Measurements from ENCODE around the gene SAP30BP.

SAP30BP gene

DNA sequence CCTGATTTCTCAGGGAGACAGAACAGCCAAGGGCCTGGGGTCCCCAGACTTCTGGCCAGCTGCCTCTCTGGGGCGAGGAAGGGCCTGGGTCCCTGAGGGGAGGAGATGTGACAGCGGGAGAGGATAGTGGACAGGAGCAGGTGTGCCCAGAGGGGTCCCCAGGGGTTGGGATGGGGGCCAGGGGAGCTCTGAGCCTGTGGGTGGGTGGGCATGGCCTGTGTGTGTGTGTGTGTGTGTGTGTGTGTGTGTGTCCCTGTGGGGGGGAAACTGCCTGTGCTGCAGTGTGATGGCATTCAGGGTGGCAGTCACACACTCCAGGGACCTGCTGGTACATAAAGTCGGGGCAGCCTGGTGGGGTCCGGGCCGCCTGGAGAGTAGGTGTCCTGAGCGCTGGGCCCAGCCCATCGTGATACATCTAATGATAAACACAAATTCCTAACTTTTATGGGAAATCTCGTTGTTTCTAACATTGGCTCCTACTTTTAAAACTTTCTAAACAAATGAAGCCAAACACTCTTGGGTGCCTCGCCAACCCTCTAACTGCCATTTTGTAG, 55.5 kb downstream of the SAP30BP start:
- no peak overlapping the region for H3K27ac ChIP-seq (ENCODE audit: low read length)
- H2AFZ ChIP-seq (ENCODE audit: low read depth, low read length) = no peak overlapping the region
- H3K4me3 ChIP-seq (ENCODE audit: low read length) = no peak overlapping the region
- no peak overlapping the region for H3K9ac ChIP-seq (ENCODE audit: low read length)
- no peak overlapping the region for H3K4me2 ChIP-seq (ENCODE audit: low read length)
- H3K36me3 ChIP-seq (replicated peaks; ENCODE audit: low read depth, low read length) = no peaks in the 10 kb centered on the region
- H3K27me3 ChIP-seq (ENCODE audit: low read depth, low read length) = peaks cover 23% of the 10 kb centered on the region
- TF ChIP-seq, protein P1, sequence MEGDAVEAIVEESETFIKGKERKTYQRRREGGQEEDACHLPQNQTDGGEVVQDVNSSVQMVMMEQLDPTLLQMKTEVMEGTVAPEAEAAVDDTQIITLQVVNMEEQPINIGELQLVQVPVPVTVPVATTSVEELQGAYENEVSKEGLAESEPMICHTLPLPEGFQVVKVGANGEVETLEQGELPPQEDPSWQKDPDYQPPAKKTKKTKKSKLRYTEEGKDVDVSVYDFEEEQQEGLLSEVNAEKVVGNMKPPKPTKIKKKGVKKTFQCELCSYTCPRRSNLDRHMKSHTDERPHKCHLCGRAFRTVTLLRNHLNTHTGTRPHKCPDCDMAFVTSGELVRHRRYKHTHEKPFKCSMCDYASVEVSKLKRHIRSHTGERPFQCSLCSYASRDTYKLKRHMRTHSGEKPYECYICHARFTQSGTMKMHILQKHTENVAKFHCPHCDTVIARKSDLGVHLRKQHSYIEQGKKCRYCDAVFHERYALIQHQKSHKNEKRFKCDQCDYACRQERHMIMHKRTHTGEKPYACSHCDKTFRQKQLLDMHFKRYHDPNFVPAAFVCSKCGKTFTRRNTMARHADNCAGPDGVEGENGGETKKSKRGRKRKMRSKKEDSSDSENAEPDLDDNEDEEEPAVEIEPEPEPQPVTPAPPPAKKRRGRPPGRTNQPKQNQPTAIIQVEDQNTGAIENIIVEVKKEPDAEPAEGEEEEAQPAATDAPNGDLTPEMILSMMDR (IDR thresholded peaks at IDR 0.05; ENCODE audit: low read depth, low read length) = no peak
- no peak for TF ChIP-seq EZH2phosphoT487 (IDR thresholded peaks at IDR 0.05; ENCODE audit: low read depth)
- H3K79me2 ChIP-seq (ENCODE audit: low read length) = no peaks in the 10 kb centered on the region
- H4K20me1 ChIP-seq (ENCODE audit: insufficient read depth, low read length) = no peaks in the 10 kb centered on the region
- no peaks in the 10 kb centered on the region for H3K9me3 ChIP-seq (ENCODE audit: insufficient read depth, low read length)
- no peaks in the 10 kb centered on the region for H3K4me1 ChIP-seq (ENCODE audit: low read length)

DNA sequence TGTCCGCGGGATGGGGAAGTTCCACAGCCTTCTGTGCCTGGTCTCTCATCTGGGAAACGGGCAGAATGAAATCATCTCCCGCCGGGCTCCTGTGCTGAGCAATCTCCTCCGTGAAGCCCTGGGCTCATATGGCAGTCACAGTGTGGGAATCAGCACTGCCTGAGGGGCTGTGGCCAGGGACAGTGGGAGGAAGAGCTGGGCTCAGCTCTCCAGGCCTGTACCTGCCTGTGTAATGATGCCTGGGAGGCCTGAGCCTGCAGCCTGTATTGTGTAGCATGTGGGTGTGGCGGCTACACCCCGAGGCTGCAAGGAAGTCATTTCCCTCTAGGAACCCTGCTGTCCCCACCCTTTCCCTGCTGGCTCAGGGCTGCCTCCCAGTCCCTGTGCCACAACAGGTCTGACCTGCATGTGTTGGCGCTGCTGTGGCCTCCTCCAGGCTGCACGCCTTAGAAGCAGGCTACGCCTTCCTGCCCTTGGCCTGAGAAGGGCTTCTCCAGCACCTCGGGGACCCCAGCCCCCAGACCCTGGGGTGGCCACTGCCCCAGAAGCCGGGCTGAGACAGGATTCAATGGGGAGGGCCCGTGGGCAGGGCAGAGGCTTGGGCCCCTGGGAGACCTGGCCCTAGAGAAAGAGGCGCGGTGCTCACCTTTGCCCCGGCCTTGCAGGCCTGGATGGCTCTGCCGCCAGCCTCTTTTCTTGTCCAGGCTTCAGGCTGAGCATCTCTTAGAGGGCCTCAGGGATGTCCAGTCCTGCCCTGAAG, 56.2 kb downstream of the SAP30BP start:
- H3K4me2 ChIP-seq (ENCODE audit: low read length) = no peak overlapping the region
- no peak for TF ChIP-seq EZH2phosphoT487 (IDR thresholded peaks at IDR 0.05; ENCODE audit: low read depth)
- TF ChIP-seq, protein P1 (IDR thresholded peaks at IDR 0.05; ENCODE audit: low read depth, low read length) = no peak
- no peaks in the 10 kb centered on the region for H3K36me3 ChIP-seq (replicated peaks; ENCODE audit: low read depth, low read length)
- no peak overlapping the region for H3K9ac ChIP-seq (ENCODE audit: low read length)
- no peaks in the 10 kb centered on the region for H3K4me1 ChIP-seq (ENCODE audit: low read length)
- H3K27ac ChIP-seq (ENCODE audit: low read length) = no peak overlapping the region
- H4K20me1 ChIP-seq (ENCODE audit: insufficient read depth, low read length) = no peaks in the 10 kb centered on the region
- H3K4me3 ChIP-seq (ENCODE audit: low read length) = no peak overlapping the region
- H2AFZ ChIP-seq (ENCODE audit: low read depth, low read length) = no peak overlapping the region
- peaks cover 23% of the 10 kb centered on the region for H3K27me3 ChIP-seq (ENCODE audit: low read depth, low read length)
- no peaks in the 10 kb centered on the region for H3K9me3 ChIP-seq (ENCODE audit: insufficient read depth, low read length)
- H3K79me2 ChIP-seq (ENCODE audit: low read length) = no peaks in the 10 kb centered on the region

DNA sequence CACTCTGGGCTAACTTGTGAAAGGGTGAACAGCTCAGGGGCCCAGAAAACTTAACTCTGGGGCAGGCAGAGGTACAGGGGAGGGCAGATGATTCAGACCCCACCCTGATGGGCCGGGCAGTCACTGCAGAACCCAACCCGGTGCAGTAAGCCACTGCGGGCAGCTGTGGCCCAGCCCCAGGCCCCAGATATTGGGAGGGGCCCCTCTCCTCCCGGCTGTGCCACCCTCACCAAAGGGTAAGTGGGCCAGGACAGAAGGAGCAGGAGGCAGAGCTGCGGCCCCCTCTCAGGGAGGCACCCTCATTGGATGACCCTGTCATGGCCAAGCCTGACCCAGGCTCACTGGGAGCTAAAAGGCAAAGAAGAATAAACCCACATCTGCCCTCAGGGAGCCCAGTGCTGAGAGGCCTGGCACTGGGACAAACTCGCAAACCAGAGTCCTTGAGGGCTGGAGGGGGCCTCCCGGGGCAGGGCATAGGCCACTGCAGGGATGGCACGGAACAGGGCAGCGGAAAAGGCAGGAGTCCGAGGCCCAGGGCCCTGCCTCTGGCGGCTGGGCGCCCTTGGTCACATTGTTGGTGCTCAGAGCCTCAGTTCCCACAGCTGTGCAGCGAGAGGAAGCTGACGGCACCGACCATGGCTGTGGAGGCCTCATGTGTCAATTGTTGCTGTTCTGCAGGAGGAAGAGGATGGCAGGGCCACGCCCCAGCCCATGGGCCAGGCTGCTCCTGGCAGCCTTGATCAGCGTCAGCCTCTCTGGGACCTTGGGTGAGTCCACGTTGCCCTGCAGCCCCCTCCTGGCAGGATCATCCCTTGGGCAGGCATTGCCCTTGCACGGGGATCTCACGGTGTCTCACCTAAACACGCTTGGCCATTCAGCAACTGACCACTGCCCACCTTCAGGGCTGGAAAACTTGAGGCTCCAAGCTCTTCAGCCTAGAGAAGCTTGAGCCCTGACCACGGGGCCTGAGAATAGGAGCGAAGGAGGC, 57.2 kb downstream of the SAP30BP start:
- Histone ChIP-seq H3K9ac (ENCODE audit: low read length) (no peak overlapping the region), H2AFZ (ENCODE audit: low read depth, low read length) (no peak overlapping the region), H3K4me2 (ENCODE audit: low read length) (no peak overlapping the region), H3K9me3 (ENCODE audit: insufficient read depth, low read length) (no peaks in the 10 kb centered on the region), H3K27me3 (ENCODE audit: low read depth, low read length) (peaks cover 19% of the 10 kb centered on the region), H3K4me3 (ENCODE audit: low read length) (no peak overlapping the region), H3K36me3 (replicated peaks; ENCODE audit: low read depth, low read length) (no peaks in the 10 kb centered on the region), H3K4me1 (ENCODE audit: low read length) (no peaks in the 10 kb centered on the region), H4K20me1 (ENCODE audit: insufficient read depth, low read length) (no peaks in the 10 kb centered on the region), H3K27ac (ENCODE audit: low read length) (no peak overlapping the region), H3K79me2 (ENCODE audit: low read length) (no peaks in the 10 kb centered on the region)
- no peak for TF ChIP-seq EZH2phosphoT487 (IDR thresholded peaks at IDR 0.05; ENCODE audit: low read depth)
- TF ChIP-seq, protein P1 (IDR thresholded peaks at IDR 0.05; ENCODE audit: low read depth, low read length) = no peak

DNA sequence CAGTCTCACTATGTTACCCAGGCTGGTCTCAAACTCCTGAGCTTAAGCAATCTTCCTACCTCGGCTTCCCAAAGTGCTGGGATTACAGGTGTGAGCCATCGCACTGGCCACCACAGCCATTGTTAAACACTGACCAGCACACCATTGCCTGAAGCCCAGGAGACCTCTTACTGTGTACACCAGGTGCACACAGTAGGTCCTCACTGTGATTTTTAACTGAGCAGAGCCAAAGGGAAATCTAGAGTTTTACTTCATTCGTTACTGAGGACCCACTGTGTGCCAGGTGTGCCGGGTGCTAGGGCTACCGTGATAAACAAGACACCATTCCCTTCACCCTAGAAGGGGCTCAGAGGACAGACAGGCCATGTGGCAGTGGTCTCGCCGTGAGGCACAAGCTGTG, 58.4 kb downstream of the SAP30BP start:
- H3K79me2 ChIP-seq (ENCODE audit: low read length) = no peaks in the 10 kb centered on the region
- H3K36me3 ChIP-seq (replicated peaks; ENCODE audit: low read depth, low read length) = no peaks in the 10 kb centered on the region
- H3K27ac ChIP-seq (ENCODE audit: low read length) = no peak overlapping the region
- peaks cover 10% of the 10 kb centered on the region for H3K27me3 ChIP-seq (ENCODE audit: low read depth, low read length)
- no peak overlapping the region for H3K9ac ChIP-seq (ENCODE audit: low read length)
- no peaks in the 10 kb centered on the region for H3K4me1 ChIP-seq (ENCODE audit: low read length)
- no peaks in the 10 kb centered on the region for H4K20me1 ChIP-seq (ENCODE audit: insufficient read depth, low read length)
- TF ChIP-seq, protein P1 (IDR thresholded peaks at IDR 0.05; ENCODE audit: low read depth, low read length) = no peak
- TF ChIP-seq EZH2phosphoT487 (IDR thresholded peaks at IDR 0.05; ENCODE audit: low read depth) = no peak
- no peak overlapping the region for H2AFZ ChIP-seq (ENCODE audit: low read depth, low read length)
- no peaks in the 10 kb centered on the region for H3K9me3 ChIP-seq (ENCODE audit: insufficient read depth, low read length)
- no peak overlapping the region for H3K4me2 ChIP-seq (ENCODE audit: low read length)
- no peak overlapping the region for H3K4me3 ChIP-seq (ENCODE audit: low read length)
